Activated naive CD4-positive, alpha-beta T cell treated with anti-CD3 and anti-CD28 coated beads for 36 hours (primary cell): ENCODE data around the gene HOXD8. TPM values are rescaled to one million over a fixed set of nuclear protein-coding genes. Genes with fewer than 3 reads are reported as not detected.

ENCODE experiments used
- CTCF ChIA-PET: fragments of 350-600 bp; sonication (Branson Sonifier 250); formaldehyde crosslinking; loops from one replicate; lab custom pipeline; 2021; ENCODE audit warnings: antibody characterized with exemption; lab: Charles Lee
- DNase-seq: peaks from one replicate; pipeline ENCODE4 v3.0.0-alpha.2; 2020
- H3K27ac Mint-ChIP-seq: one replicate; pipeline ENCODE4 v1.8.0; 2021; ENCODE audit warnings: mild to moderate bottlenecking, mixed read lengths
- H3K27me3 Mint-ChIP-seq: one replicate; pipeline ENCODE4 v1.8.0; 2021; ENCODE audit warnings: low read depth, mixed read lengths
- H3K36me3 Mint-ChIP-seq: one replicate; pipeline ENCODE4 v1.8.0; 2021; ENCODE audit warnings: low read depth, mixed read lengths
- H3K4me1 Mint-ChIP-seq: one replicate; pipeline ENCODE4 v1.8.0; 2021; ENCODE audit warnings: low read depth, mixed read lengths
- H3K4me3 Mint-ChIP-seq: one replicate; pipeline ENCODE4 v1.8.0; 2021; ENCODE audit warnings: mild to moderate bottlenecking, moderate library complexity, mixed read lengths
- H3K9me3 Mint-ChIP-seq: one replicate; pipeline ENCODE4 v1.8.0; 2021; ENCODE audit warnings: mixed read lengths
- intact Hi-C: fragments of 100-400 bp; cut with micrococcal nuclease; formaldehyde crosslinking; loops from one replicate; pipeline ENCODE4 v1.15.1; 2023
- total RNA-seq, 2 experiments: library from RNA; stranded (reverse); gene quantifications; one replicate each; pipeline ENCODE4 v1.2.3, GENCODE V29; 2021

HOXD8 gene
- total RNA-seq, 2 experiments from 2014 or later, result not detected

- H3K27ac Mint-ChIP-seq, result no peak overlapping the region
- peaks cover 93% of the 10 kb centered on the region for H3K27me3 Mint-ChIP-seq
- H3K4me3 Mint-ChIP-seq, result no peak overlapping the region
- CTCF ChIA-PET, result interaction anchor here (0.8 to 2.8 kb wide), 3 partner anchors 13 to 18 kb away, joined by 3 to 9 read pairs (median 3); no protein-coding TSS in a partner anchor
- H3K9me3 Mint-ChIP-seq, result peaks cover 4% of the 10 kb centered on the region
- peaks cover 6% of the 10 kb centered on the region for H3K36me3 Mint-ChIP-seq
- DNase-seq, result no peak
- H3K4me1 Mint-ChIP-seq, result peaks cover 4% of the 10 kb centered on the region
- intact Hi-C loops, result loop anchor here (5.0 kb wide), 1 partner anchor 37 kb away; no protein-coding TSS in a partner anchor
Observed at GRCh38 chr2:176114120-176114929, 15.2 kb upstream of the HOXD8 start.

GRCh38 chr2:176114930-176115625 is 14.4 kb upstream of the HOXD8 start:
- Mint-ChIP-seq H3K4me1 (peaks cover 3% of the 10 kb centered on the region), H3K4me3 (no peak overlapping the region), H3K36me3 (peaks cover 5% of the 10 kb centered on the region), H3K27me3 (peaks cover 92% of the 10 kb centered on the region), H3K27ac (no peak overlapping the region), H3K9me3 (peaks cover 3% of the 10 kb centered on the region)
- DNase-seq, result no peak
- intact Hi-C loops, result loop anchor here (5.0 kb wide), 1 partner anchor 38 kb away; no protein-coding TSS in a partner anchor
- CTCF ChIA-PET, result interaction anchor here (2.8 kb wide), 1 partner anchor 12 kb away, joined by 9 read pairs; no protein-coding TSS in a partner anchor

- H3K36me3 Mint-ChIP-seq, result peaks cover 5% of the 10 kb centered on the region
- intact Hi-C loops, result no loop called here
- DNase-seq, result no peak
- H3K27ac Mint-ChIP-seq, result no peak within 1 kb of the TSS
- CTCF ChIA-PET, result interaction anchor here (2.8 kb wide), 1 partner anchor 11 kb away, joined by 9 read pairs; no protein-coding TSS in a partner anchor
- H3K27me3 Mint-ChIP-seq, result peaks cover 92% of the 10 kb centered on the region
- H3K4me1 Mint-ChIP-seq, result peaks cover 3% of the 10 kb centered on the region
- no peak within 1 kb of the TSS for H3K4me3 Mint-ChIP-seq
- H3K9me3 Mint-ChIP-seq, result peaks cover 3% of the 10 kb centered on the region
Observed at GRCh38 chr2:176115883-176116813, 13.4 kb upstream of the HOXD8 start, which contains the start of gene HOXD10. Gene HOXD10 (plus strand): TSS chr2:176116778. CDS start chr2:176116834, 56 bp downstream.

- CTCF ChIA-PET, result interaction anchor here (1.2 kb wide), 1 partner anchor 9 kb away, joined by 4 read pairs; no protein-coding TSS in a partner anchor
- no peak overlapping the region for H3K4me3 Mint-ChIP-seq
- peaks cover 3% of the 10 kb centered on the region for H3K9me3 Mint-ChIP-seq
- H3K4me1 Mint-ChIP-seq, result peaks cover 3% of the 10 kb centered on the region
- intact Hi-C loops, result no loop called here
- H3K27ac Mint-ChIP-seq, result no peak overlapping the region
- peaks cover 85% of the 10 kb centered on the region for H3K27me3 Mint-ChIP-seq
- peaks cover 5% of the 10 kb centered on the region for H3K36me3 Mint-ChIP-seq
- DNase-seq, result no peak
Observed at GRCh38 chr2:176117162-176117822, 12.2 kb upstream of the HOXD8 start.

GRCh38 chr2:176117823-176118371 is 11.6 kb upstream of the HOXD8 start:
- DNase-seq, result no peak
- Mint-ChIP-seq H3K9me3 (peaks cover 3% of the 10 kb centered on the region), H3K27ac (no peak overlapping the region), H3K4me3 (no peak overlapping the region), H3K27me3 (peaks cover 81% of the 10 kb centered on the region), H3K36me3 (peaks cover 5% of the 10 kb centered on the region), H3K4me1 (peaks cover 4% of the 10 kb centered on the region)
- CTCF ChIA-PET, result interaction anchor here (1.2 kb wide), 1 partner anchor 9 kb away, joined by 4 read pairs; no protein-coding TSS in a partner anchor
- intact Hi-C loops, result no loop called here

- Mint-ChIP-seq H3K27ac (no peak overlapping the region), H3K4me1 (peaks cover 11% of the 10 kb centered on the region), H3K36me3 (peaks cover 5% of the 10 kb centered on the region), H3K27me3 (peaks cover 76% of the 10 kb centered on the region), H3K4me3 (no peak overlapping the region), H3K9me3 (peaks cover 3% of the 10 kb centered on the region)
- peak; percentile 45 for DNase-seq
- CTCF ChIA-PET, result no interaction called here
- intact Hi-C loops, result no loop called here
Observed at GRCh38 chr2:176118601-176119339, 10.7 kb upstream of the HOXD8 start.

- DNase-seq, result no peak
- peaks cover 13% of the 10 kb centered on the region for H3K4me1 Mint-ChIP-seq
- H3K27ac Mint-ChIP-seq, result no peak overlapping the region
- intact Hi-C loops, result loop anchor here (2.0 to 5.0 kb wide), 3 partner anchors 14 to 42 kb away; partner anchors contain the start of gene HOXD11
- peaks cover 3% of the 10 kb centered on the region for H3K9me3 Mint-ChIP-seq
- H3K4me3 Mint-ChIP-seq, result no peak overlapping the region
- CTCF ChIA-PET, result interaction anchor here (0.6 to 1.4 kb wide), 7 partner anchors 20 to 434 kb away, joined by 3 to 5 read pairs (median 4); no protein-coding TSS in a partner anchor
- H3K36me3 Mint-ChIP-seq, result peaks cover 2% of the 10 kb centered on the region
- peaks cover 79% of the 10 kb centered on the region for H3K27me3 Mint-ChIP-seq
Observed at GRCh38 chr2:176120364-176121189, 8.9 kb upstream of the HOXD8 start.

GRCh38 chr2:176121190-176122051 is 8.1 kb upstream of the HOXD8 start:
- Mint-ChIP-seq H3K9me3 (peaks cover 3% of the 10 kb centered on the region), H3K27ac (no peak overlapping the region), H3K4me1 (peaks cover 13% of the 10 kb centered on the region), H3K27me3 (peaks cover 79% of the 10 kb centered on the region), H3K4me3 (no peak overlapping the region), H3K36me3 (peaks cover 2% of the 10 kb centered on the region)
- DNase-seq, result no peak
- CTCF ChIA-PET, result interaction anchor here (0.6 to 1.4 kb wide), 5 partner anchors 27 to 433 kb away, joined by 3 to 4 read pairs (median 4); no protein-coding TSS in a partner anchor
- intact Hi-C loops, result loop anchor here (2.0 to 5.0 kb wide), 3 partner anchors 15 to 41 kb away; partner anchors contain the start of gene HOXD11

- Mint-ChIP-seq H3K4me3 (peak overlapping the region; percentile 53), H3K4me1 (peaks cover 13% of the 10 kb centered on the region), H3K27ac (no peak overlapping the region), H3K9me3 (peaks cover 1% of the 10 kb centered on the region), H3K36me3 (peaks cover 2% of the 10 kb centered on the region), H3K27me3 (peaks cover 78% of the 10 kb centered on the region)
- no peak for DNase-seq
- CTCF ChIA-PET, result interaction anchor here (0.6 kb wide), 1 partner anchor 59 kb away, joined by 3 read pairs; no protein-coding TSS in a partner anchor
- intact Hi-C loops, result loop anchor here (5.0 kb wide), 2 partner anchors 35 to 40 kb away; no protein-coding TSS in a partner anchor
Observed at GRCh38 chr2:176122052-176122682, 7.3 kb upstream of the HOXD8 start.
